HepG2 (cell line): Measurements from ENCODE around the gene DCP1B.

ENCODE experiments used
- ARNTL ChIP-seq: sonication (generic); formaldehyde crosslinking; IDR thresholded peaks from 2 replicates; pipeline ENCODE4 v1.4.0; 2020; ENCODE audit warnings: mild to moderate bottlenecking, missing genetic modification reagents
- REL ChIP-seq: sonication (generic); formaldehyde crosslinking; conservative IDR thresholded peaks from 2 replicates; pipeline ENCODE4 v1.8.0; 2022; ENCODE audit warnings: mild to moderate bottlenecking, missing genetic modification reagents, moderate library complexity
- RFXANK ChIP-seq: IDR thresholded peaks from 2 replicates; pipeline ENCODE4 v1.6.1; 2016
- SALL2 ChIP-seq: sonication (generic); formaldehyde crosslinking; IDR thresholded peaks from 2 replicates; pipeline ENCODE4 v1.8.1; 2023; ENCODE audit warnings: mild to moderate bottlenecking, missing genetic modification reagents, inconsistent platforms
- SSRP1 ChIP-seq: IDR thresholded peaks from 2 replicates; pipeline ENCODE4 v1.6.1; 2016; ENCODE audit warnings: control low read depth
- WIZ ChIP-seq: sonication (generic); formaldehyde crosslinking; IDR thresholded peaks from 2 replicates; pipeline ENCODE4 v1.5.1; 2020; ENCODE audit warnings: mild to moderate bottlenecking, missing genetic modification reagents
- ZFYVE20 ChIP-seq: sonication (generic); formaldehyde crosslinking; IDR thresholded peaks from 2 replicates; pipeline ENCODE4 v1.8.0; 2023; ENCODE audit warnings: low read depth, mild to moderate bottlenecking, moderate library complexity, missing genetic modification reagents, borderline replicate concordance
- ZKSCAN8 ChIP-seq: IDR thresholded peaks from 2 replicates; pipeline ENCODE4 v1.6.1; 2016; ENCODE audit warnings: borderline replicate concordance, missing genetic modification reagents, missing compliant biosample characterization
- ZNF431 ChIP-seq: sonication (generic); formaldehyde crosslinking; IDR thresholded peaks from 2 replicates; pipeline ENCODE4 v1.9.0; 2022; ENCODE audit warnings: missing genetic modification reagents, low read depth, mild to moderate bottlenecking, borderline replicate concordance
- TF ChIP-seq, protein P1 (sequence below): sonication (generic); formaldehyde crosslinking; IDR thresholded peaks from 2 replicates; pipeline ENCODE4 v1.4.0; 2020; ENCODE audit warnings: low read depth, missing genetic modification reagents
- TF ChIP-seq, protein P2 (sequence below), 2 experiments: IDR thresholded peaks; 2 replicates each; pipeline ENCODE4 v1.6.1; 2011 to 2012; ENCODE audit warnings: low read length in 2 of 2, borderline replicate concordance in 1 of 2, low read depth in 1 of 2, mild to moderate bottlenecking in 1 of 2, moderate library complexity in 1 of 2
- TF ChIP-seq, protein P3 (sequence below): sonication (generic); formaldehyde crosslinking; IDR thresholded peaks from 2 replicates; pipeline ENCODE4 v1.4.0; 2020; ENCODE audit warnings: missing genetic modification reagents
- TF ChIP-seq, protein P4 (sequence below), 2 experiments: sonication (generic) in 1 of 2; formaldehyde crosslinking in 1 of 2; IDR thresholded peaks; 2 replicates each; pipeline versions ENCODE4 v1.6.1 to v1.9.0; 2014 to 2022; ENCODE audit warnings: antibody characterized with exemption in 1 of 2, borderline replicate concordance in 1 of 2, inconsistent platforms in 1 of 2, low read depth in 1 of 2, missing genetic modification reagents in 1 of 2

DNA sequence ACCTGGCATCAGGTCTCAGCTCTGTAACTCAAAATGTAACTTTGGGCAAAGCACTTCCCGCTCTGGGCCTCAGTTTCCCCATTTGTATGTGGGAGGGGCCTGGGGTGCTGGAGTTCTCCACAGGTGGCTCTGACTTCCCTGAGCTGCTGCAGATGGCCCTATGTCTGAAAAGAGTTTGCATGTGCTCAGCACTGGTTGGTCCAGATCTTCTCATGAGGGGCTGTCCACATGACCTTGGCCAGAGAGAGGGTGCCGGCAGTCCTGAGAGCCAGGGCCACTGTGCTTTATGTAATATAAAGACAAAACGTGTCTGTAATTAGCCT, 78.6 kb downstream of the DCP1B start:
- TF ChIP-seq RFXANK (CRISPR knock-in tag) (no peak), REL (CRISPR knock-in tag) (no peak), WIZ (CRISPR knock-in tag) (no peak), SALL2 (CRISPR knock-in tag) (no peak), ARNTL (no peak), SSRP1 (CRISPR knock-in tag) (no peak), ZKSCAN8 (CRISPR knock-in tag) (no peak), ZFYVE20 (CRISPR knock-in tag) (no peak), ZNF431 (CRISPR knock-in tag) (no peak)
- TF ChIP-seq, protein P1, sequence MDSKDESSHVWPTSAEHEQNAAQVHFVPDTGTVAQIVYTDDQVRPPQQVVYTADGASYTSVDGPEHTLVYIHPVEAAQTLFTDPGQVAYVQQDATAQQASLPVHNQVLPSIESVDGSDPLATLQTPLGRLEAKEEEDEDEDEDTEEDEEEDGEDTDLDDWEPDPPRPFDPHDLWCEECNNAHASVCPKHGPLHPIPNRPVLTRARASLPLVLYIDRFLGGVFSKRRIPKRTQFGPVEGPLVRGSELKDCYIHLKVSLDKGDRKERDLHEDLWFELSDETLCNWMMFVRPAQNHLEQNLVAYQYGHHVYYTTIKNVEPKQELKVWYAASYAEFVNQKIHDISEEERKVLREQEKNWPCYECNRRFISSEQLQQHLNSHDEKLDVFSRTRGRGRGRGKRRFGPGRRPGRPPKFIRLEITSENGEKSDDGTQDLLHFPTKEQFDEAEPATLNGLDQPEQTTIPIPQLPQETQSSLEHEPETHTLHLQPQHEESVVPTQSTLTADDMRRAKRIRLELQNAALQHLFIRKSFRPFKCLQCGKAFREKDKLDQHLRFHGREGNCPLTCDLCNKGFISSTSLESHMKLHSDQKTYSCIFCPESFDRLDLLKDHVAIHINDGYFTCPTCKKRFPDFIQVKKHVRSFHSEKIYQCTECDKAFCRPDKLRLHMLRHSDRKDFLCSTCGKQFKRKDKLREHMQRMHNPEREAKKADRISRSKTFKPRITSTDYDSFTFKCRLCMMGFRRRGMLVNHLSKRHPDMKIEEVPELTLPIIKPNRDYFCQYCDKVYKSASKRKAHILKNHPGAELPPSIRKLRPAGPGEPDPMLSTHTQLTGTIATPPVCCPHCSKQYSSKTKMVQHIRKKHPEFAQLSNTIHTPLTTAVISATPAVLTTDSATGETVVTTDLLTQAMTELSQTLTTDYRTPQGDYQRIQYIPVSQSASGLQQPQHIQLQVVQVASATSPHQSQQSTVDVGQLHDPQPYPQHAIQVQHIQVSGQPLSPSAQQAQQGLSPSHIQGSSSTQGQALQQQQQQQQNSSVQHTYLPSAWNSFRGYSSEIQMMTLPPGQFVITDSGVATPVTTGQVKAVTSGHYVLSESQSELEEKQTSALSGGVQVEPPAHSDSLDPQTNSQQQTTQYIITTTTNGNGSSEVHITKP = no peak
- TF ChIP-seq, protein P2, sequence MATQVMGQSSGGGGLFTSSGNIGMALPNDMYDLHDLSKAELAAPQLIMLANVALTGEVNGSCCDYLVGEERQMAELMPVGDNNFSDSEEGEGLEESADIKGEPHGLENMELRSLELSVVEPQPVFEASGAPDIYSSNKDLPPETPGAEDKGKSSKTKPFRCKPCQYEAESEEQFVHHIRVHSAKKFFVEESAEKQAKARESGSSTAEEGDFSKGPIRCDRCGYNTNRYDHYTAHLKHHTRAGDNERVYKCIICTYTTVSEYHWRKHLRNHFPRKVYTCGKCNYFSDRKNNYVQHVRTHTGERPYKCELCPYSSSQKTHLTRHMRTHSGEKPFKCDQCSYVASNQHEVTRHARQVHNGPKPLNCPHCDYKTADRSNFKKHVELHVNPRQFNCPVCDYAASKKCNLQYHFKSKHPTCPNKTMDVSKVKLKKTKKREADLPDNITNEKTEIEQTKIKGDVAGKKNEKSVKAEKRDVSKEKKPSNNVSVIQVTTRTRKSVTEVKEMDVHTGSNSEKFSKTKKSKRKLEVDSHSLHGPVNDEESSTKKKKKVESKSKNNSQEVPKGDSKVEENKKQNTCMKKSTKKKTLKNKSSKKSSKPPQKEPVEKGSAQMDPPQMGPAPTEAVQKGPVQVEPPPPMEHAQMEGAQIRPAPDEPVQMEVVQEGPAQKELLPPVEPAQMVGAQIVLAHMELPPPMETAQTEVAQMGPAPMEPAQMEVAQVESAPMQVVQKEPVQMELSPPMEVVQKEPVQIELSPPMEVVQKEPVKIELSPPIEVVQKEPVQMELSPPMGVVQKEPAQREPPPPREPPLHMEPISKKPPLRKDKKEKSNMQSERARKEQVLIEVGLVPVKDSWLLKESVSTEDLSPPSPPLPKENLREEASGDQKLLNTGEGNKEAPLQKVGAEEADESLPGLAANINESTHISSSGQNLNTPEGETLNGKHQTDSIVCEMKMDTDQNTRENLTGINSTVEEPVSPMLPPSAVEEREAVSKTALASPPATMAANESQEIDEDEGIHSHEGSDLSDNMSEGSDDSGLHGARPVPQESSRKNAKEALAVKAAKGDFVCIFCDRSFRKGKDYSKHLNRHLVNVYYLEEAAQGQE (IDR thresholded peaks at IDR 0.05; ENCODE audit: borderline replicate concordance in 1 of 2, low read depth in 1 of 2, low read length in 2 of 2) = no peak
- TF ChIP-seq, protein P3, sequence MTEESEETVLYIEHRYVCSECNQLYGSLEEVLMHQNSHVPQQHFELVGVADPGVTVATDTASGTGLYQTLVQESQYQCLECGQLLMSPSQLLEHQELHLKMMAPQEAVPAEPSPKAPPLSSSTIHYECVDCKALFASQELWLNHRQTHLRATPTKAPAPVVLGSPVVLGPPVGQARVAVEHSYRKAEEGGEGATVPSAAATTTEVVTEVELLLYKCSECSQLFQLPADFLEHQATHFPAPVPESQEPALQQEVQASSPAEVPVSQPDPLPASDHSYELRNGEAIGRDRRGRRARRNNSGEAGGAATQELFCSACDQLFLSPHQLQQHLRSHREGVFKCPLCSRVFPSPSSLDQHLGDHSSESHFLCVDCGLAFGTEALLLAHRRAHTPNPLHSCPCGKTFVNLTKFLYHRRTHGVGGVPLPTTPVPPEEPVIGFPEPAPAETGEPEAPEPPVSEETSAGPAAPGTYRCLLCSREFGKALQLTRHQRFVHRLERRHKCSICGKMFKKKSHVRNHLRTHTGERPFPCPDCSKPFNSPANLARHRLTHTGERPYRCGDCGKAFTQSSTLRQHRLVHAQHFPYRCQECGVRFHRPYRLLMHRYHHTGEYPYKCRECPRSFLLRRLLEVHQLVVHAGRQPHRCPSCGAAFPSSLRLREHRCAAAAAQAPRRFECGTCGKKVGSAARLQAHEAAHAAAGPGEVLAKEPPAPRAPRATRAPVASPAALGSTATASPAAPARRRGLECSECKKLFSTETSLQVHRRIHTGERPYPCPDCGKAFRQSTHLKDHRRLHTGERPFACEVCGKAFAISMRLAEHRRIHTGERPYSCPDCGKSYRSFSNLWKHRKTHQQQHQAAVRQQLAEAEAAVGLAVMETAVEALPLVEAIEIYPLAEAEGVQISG = no peak
- TF ChIP-seq, protein P4, sequence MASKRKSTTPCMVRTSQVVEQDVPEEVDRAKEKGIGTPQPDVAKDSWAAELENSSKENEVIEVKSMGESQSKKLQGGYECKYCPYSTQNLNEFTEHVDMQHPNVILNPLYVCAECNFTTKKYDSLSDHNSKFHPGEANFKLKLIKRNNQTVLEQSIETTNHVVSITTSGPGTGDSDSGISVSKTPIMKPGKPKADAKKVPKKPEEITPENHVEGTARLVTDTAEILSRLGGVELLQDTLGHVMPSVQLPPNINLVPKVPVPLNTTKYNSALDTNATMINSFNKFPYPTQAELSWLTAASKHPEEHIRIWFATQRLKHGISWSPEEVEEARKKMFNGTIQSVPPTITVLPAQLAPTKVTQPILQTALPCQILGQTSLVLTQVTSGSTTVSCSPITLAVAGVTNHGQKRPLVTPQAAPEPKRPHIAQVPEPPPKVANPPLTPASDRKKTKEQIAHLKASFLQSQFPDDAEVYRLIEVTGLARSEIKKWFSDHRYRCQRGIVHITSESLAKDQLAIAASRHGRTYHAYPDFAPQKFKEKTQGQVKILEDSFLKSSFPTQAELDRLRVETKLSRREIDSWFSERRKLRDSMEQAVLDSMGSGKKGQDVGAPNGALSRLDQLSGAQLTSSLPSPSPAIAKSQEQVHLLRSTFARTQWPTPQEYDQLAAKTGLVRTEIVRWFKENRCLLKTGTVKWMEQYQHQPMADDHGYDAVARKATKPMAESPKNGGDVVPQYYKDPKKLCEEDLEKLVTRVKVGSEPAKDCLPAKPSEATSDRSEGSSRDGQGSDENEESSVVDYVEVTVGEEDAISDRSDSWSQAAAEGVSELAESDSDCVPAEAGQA (IDR thresholded peaks at IDR 0.05; ENCODE audit: low read depth) = no peak
- TF ChIP-seq, protein P4 (CRISPR knock-in tag; IDR thresholded peaks at IDR 0.05; ENCODE audit: borderline replicate concordance) = no peak
